Measurements from ENCODE around the gene ITGAL.

- TF ChIP-seq POLR2A (IDR thresholded peaks at IDR 0.05; ENCODE audit: low read length) (no peak), GATA1 (IDR thresholded peaks at IDR 0.05; ENCODE audit: low read depth, low read length) (no peak)
Observed at GRCh38 chr16:30472328-30472942, at the start of gene ITGAL.
